Gastroesophageal sphincter (tissue), 3 donors: ENCODE measurements around the gene CEBPG.
A peak's percentile ranks its signal among the peaks of the same experiment; 100 is the strongest.

Experiments
- EP300 ChIP-seq: sonication (generic); formaldehyde crosslinking; IDR thresholded peaks from one replicate; pipeline ENCODE4 v1.6.1; 2017; ENCODE audit warnings: antibody characterized with exemption, mild to moderate bottlenecking
- POLR2A ChIP-seq, 2 donors: fragments of 450-650 bp; IDR thresholded peaks; one replicate each; pipeline ENCODE4 v1.6.1; 2017; ENCODE audit warnings: antibody characterized with exemption in 2 of 2, mild to moderate bottlenecking in 2 of 2, moderate library complexity in 1 of 2
- POLR2AphosphoS5 ChIP-seq: sonication (generic); formaldehyde crosslinking; IDR thresholded peaks from one replicate; pipeline ENCODE4 v1.6.1; 2017; ENCODE audit warnings: antibody characterized with exemption
- TF ChIP-seq, protein P1 (sequence below), 4 experiments: fragments of 200-600 bp in 2 of 4; fragments of 450-650 bp in 2 of 4; sonication (generic) in 1 of 4; IDR thresholded peaks; one replicate each; pipeline ENCODE4 v1.5.1; 2017 to 2019; ENCODE audit warnings: antibody characterized with exemption in 4 of 4, mild to moderate bottlenecking in 2 of 4, moderate library complexity in 2 of 4

DNA sequence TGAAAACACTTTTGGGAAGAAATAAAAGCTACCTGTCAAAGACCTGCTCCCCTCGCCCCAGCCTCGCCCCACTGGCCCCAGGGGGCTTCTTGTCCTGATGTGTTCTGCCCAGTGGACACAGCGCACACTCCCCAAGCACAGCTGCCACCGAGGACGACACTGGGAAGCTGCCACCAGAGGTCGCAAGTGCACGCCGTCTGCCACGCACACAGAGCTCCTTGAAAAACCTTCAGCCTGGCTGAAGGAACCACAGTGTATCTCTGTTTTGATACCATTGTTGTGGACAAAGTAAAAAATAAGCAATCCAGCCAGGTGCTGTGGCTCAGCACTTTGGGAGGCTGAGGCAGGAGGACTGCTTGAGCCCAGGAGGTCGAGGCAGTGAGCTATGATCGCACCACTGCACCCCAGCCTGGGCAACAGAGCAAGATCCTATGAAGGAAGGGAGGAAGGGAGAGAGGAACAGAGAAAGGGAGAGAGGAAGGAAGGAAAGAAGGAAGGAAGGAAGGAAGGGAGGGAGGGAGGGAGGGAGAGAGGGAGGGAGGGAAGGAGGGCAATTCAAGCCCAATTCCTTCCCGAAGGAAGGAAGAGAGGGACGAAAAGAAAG is 57.3 kb downstream of the CEBPG start:
- TF ChIP-seq POLR2A (IDR thresholded peaks at IDR 0.05) (no peak), POLR2AphosphoS5 (no peak), EP300 (no peak)
- TF ChIP-seq, protein P1, sequence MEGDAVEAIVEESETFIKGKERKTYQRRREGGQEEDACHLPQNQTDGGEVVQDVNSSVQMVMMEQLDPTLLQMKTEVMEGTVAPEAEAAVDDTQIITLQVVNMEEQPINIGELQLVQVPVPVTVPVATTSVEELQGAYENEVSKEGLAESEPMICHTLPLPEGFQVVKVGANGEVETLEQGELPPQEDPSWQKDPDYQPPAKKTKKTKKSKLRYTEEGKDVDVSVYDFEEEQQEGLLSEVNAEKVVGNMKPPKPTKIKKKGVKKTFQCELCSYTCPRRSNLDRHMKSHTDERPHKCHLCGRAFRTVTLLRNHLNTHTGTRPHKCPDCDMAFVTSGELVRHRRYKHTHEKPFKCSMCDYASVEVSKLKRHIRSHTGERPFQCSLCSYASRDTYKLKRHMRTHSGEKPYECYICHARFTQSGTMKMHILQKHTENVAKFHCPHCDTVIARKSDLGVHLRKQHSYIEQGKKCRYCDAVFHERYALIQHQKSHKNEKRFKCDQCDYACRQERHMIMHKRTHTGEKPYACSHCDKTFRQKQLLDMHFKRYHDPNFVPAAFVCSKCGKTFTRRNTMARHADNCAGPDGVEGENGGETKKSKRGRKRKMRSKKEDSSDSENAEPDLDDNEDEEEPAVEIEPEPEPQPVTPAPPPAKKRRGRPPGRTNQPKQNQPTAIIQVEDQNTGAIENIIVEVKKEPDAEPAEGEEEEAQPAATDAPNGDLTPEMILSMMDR (IDR thresholded peaks at IDR 0.05), result peak in 3 of 4 experiments; percentile 33 to 80 (median 61)
